A549 treated with Hydrocortisone at 1 μM for 4 hours (cell line): ENCODE results near the gene WAC. TPM values are rescaled to one million over a fixed set of nuclear protein-coding genes. Genes with fewer than 3 reads are reported as not detected.

Experiments used
- total RNA-seq: library from RNA; stranded (reverse); fragments of 200-300 nt; extraction: Qiagen RNA extraction; gene quantifications from 5 replicates; pipeline ENCODE4 v1.2.3, GENCODE V29; 2022

The WAC gene
- total RNA-seq, result 54.8 to 81.8 TPM (median 69.6 TPM) in 5 replicates

DNA sequence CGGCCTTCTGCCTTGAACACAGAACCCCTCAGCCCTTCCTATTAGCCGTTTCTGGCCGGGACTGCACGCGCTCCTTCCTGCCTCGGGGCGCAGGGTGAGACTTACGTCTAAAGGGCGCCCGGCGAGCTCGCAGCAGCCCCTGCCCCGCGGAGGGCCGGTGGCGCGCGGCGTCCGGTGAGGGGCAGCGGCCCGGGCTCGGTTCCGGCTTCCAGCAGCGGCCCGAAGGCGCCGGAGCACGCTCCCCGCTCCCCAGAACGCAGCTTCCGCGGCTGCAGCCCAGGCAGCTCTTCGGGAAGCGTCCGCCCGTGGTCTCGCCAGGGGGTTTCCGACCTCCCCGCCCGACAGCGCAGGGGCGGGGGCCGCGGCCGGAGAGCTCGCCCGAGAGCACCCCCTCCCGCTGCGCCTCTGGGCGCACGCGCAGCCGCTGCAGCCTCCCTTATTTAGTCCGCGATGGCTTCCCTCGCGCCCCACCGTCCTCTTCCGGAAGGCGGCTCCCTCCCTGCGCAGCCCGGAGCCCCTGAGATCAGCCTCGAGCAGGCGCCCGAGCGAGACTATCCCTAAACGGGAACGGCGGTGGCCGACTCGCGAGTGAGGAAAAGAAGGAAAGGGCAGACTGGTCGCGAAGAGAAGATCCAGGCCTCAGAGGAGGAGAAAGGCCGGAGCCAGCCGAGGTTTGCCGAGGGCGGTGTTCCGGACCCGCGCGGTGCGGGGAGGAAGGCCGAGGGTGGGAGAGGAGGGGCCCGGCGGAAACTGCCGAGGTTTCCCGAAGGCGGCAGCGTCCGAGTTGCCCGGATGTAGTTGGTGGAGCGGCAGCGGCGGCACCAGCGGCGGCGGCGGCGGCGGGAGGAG, at the start of gene WAC:
Gene WAC, plus strand, starts transcription at position 782 of the 849 bp plus-strand sequence. CDS start 462 bp downstream, outside the sequence.

Other genes starting within 250 kb of the WAC start
- gene MPP7, start 230.1 kb upstream of the WAC start, total RNA-seq, result 0.10 to 0.13 TPM (median 0.10 TPM) in 5 replicates
- 8.9 to 11.3 TPM (median 10.4 TPM) in 5 replicates for gene BAMBI, start 144.4 kb downstream of the WAC start, total RNA-seq